NCI-H1436 (cell line): ENCODE data around the gene TEF.
"Not testable (repeated sequence)": the region's sequence is repeated elsewhere in the genome, so short reads cannot be mapped to it uniquely, and the experiment has no call there.

Experiments used
- DNase-seq: peaks from one replicate; lab custom pipeline; 2025; lab: John Stamatoyannopoulos, UW

The TEF gene

DNA sequence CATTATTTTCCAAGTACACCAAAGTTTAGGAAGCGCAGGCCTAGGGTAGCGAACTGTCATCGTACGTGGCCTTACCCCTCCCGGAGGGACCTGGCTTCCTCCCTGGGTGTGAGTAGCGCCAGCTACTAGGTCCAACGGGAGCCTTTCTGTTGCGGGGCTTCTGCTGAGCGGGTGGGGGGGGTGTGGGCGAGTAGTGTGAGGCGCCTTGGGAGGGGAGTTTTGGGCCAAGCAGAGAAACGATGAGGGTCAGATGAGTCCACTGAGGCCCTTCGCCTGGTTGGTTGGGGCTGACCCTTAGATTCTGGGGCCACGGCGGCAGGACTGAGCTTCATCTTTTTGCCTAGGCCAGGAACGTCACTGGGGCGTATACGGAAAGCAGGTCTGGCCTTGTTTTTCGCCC, 868 bp downstream of the TEF start:
- no peak for DNase-seq

DNA sequence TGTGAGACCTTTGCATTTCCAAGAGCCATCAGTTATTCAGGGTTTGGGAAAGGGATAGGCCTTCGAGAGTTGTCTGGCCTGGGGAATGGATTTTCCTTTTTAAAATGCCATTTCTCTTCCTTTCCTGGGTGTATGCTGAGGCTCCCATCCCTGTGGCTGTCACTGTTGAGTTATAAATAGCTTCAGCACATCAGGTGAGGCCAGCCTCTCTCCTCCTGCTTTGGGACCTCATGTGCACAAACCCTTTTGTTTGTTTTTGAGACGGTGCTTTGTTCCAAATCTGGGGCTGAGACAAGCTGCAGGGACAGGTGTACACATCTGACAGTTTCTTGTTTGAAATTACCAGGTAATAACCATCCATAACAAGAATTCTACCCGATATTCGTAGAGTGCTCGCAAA, 1.3 kb downstream of the TEF start:
- no peak for DNase-seq

DNA sequence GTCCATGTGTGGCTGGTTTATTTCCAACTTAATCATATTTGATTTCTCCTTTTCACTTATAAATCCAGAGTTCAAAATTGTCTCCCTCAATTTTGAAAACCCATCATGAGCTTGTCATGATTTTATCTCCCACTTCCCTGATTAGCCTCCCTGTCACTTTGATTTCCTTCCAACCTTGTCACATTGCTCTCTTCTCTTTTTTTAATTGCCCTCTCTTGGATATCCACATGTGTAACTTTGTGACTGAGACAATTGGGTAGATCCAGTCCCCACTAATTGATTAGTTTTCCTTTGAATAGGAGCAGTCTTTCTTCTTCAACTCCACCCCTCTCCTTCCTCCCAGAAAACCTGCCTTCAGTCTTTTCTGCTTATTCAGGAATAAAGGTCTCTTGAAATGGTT, 2.4 kb downstream of the TEF start:
- DNase-seq, result no peak

DNA sequence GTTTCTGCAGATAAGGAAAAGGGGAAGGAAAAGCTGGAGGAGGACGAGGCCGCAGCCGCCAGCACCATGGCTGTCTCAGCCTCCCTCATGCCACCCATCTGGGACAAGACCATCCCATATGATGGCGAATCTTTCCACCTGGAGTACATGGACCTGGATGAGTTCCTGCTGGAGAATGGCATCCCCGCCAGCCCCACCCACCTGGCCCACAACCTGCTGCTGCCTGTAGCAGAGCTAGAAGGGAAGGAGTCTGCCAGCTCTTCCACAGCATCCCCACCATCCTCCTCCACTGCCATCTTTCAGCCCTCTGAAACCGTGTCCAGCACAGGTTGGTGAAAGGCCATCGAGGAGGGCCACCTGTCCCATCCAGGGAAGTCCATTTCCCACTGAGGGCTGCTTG, 5.6 kb downstream of the TEF start:
- no peak for DNase-seq

DNA sequence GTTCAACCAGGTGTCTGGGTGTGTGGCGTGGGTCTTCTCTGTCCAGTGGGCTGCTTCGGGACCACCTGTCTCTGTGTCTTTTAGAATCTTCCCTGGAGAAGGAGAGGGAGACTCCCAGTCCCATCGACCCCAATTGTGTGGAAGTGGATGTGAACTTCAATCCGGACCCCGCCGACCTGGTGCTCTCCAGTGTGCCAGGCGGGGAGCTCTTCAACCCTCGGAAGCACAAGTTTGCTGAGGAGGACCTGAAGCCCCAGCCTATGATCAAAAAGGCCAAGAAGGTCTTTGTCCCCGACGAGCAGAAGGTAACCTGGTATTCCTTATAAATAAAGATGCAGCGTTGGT, 12.2 kb downstream of the TEF start:
- no peak for DNase-seq

DNA sequence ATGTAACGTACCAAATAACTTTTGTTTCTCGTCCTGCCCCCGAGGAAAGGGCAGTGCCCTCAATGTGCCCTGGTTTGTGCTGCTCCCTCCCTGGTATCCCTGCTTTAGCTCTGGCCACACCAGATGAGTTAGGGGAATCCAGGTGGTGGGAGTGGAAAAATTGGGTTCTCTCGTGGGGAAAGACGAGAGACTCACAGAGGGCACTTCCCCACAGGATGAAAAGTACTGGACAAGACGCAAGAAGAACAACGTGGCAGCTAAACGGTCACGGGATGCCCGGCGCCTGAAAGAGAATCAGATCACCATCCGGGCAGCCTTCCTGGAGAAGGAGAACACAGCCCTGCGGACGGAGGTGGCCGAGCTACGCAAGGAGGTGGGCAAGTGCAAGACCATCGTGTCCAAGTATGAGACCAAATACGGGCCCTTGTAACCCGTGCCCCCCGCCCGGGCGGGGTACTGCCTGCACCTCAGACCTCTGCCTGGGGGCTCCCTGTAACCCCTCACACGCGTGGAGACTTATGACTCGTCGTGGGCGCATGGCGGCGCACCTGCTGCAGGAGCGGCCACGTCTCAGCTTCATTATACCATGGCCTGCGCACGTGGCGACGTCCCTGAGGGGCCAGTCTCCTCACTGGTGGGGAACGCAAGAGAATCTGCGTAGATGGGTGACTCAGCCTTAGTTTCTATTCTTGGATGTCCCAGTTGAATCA, 13.9 kb downstream of the TEF start:
- DNase-seq, result no peak

DNA sequence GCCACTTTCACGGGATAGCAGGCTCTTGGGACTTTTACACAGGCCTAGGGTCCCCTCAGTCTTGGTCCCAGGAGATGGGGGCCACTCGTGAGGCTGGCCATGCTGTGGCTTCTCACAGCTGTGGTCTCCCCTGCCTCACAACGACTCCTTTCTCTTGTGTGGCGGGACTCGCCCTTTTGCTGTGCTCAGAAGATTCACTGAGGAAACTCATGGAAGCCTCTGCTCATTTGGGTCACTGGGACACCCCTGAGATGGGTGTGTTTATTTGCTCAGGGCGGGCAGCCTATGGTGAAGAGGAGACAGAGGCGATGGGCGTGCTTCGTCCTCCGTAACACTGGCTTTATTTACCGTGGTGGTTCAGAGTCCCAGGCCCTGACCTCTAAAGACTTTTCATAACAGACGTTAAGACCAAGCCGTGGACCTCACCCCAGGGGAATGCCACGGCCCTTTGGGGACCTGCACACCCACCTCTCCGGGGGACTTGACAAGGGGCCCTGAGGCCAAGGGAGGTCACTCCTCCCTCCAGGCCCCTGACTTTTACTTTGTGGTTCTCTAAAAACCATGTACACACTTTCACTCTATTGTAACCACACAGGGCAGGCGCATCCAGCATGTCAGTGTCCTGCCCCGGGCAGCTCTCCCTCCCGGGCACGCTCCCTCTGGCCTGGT, 15.5 kb downstream of the TEF start:
- no peak for DNase-seq

DNA sequence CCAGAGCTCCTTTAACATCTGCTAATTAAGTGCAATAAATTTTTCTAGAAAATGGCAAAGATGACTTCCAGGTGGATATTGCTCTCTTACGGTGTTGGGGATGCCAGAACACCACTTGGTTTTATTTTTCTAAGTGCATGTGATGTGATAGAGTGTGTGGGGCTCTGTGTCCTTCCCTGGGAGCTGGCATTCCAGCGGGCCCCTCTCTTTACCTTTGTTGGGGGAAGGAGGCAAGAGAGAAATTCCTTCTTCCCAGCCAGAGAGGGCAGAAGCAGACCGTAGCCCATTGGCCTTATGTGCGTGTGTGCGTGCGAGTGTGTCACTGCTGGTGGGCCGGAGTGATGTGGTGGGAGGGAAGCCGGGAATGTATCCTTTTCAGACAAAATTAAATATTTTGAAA, 17.2 kb downstream of the TEF start:
- DNase-seq, result no peak

DNA sequence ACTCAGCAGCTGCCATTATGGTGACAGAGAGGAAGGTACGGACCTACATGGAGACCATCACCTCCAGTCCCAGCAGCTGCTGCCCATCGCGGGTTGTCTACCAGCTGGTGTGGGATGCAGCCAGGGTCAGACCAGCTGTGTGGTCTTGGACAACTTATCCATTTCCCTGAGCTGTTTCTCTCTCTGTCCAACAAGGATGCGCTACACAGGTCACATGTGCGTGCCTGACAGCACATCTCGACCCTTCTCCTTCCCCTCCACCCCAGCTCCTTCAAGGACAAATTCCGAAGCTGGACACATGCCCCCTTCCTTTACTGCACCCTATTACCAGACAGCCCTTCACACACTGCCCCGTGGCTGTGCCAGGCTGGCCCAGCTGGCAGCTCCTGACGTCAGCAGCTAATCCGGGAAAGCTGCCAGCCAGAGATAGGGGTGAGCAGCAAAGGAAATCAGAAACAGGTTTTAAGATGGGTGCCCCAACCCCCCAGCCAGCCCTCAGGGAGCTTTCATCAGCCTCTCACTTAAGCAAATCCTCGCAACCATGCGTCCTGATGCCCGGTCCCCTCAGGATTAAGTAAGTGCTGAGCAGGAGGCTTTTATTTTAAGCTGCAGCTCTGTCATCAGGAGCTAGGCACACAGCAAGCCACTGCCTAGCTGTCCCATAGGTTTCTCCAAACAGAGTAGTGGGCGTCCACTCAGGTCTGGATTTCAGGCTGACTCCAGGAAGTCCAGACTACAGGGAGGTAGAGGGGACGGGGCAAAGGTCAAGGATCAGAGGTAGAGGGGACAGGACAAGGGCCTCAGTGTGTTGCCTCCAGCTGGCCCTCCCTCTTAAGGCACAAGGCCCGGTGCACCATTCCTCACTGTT, 20.3 kb downstream of the TEF start:
- DNase-seq, result peak; percentile 69

DNA sequence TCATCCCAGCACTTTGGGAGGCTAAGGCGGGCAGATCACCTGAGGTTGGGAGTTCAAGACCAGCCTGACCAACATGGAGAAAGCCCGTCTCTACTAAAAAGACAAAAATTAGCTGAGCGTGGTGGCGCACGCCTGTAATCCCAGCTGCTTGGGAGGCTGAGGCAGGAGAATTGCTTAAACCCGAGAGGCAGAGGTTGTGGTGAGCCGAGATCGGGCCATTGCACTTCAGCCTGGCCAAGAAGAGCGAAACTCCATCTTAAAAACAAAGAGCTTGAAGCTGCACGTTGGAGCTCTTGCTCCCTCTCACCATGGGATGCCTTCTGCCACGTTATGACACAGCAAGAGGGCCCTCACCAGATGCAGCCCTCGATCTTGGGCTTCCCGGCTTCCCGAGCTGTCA, 21.1 kb downstream of the TEF start:
- DNase-seq, result not testable (repeated sequence)

DNA sequence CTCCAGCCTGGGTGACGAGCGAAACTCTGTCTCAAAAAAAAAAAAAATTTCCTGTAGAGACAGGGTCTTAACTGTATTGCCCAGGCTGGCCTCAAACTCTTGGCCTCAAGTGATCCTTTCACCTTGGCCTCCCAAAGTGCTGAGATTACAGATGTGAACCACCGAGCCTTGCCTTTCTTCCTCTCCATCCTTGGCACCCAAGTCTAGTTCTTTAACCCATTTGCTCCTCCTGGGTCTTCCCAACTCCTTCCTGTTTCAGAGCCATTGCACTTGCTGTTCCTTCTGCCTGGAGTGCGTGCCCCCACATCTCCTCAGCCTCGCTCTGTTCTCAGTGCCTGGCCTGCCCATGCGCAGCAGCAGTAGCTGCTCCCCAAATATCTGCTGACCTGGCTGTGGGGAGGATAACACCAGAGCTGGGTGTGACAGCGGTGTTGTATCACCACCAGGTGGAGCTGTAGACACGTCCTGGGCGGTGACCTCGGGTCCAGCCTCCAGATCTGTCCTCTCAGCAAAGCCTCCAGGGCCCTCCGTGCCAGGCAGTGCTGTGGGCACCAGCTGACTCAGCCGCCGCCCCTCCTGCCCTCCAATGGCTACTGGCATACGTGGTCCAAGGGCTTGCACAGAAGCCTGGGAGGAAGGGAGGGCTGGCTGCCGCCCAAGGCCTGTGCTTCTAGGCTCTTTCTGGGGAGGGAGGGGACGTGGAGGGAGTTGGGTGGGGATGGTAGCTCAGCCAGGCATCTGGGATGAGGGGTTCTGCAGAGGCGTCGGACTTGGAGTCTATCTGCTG, 22.0 kb downstream of the TEF start:
- DNase-seq, result peak; percentile 88

DNA sequence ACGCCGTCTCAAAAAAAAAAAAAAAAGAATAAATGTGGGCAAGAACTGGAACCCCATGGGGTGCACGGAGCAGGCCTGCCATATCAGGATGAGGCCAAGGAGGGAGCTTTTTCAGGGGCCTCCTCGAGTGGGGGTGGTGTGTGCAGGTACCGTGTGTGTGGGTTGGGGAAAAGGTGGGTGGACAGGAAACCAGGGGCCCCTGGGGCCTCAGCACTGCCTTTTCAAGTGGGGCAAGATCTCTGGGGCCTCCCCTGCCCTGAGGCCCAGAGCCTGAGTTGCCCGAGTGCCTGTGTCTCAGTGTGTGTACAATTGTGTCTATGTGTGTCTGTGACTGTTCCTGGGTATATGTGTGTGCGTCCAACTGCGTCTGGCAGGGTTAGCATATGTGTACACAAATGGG, 23.8 kb downstream of the TEF start:
- no peak for DNase-seq

DNA sequence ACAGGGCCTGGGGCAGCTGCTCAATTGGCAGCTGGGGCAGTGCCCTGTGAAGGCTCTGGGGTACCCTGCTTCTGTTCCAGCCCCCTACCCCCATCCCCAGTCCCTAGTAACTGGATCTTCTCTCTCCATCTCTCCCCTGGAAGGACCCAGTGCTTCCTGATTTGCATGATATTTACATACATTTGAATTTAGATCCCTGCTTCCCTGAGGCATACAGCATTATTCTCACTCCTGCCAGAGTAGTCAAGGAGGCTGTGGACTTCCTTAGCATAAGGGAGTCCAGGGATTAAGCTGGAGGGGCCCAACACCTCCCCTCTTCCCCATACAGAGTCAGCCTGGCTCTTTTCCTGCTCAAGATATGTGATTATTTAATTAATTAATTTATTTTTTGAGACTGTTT, 24.7 kb downstream of the TEF start:
- DNase-seq, result no peak

DNA sequence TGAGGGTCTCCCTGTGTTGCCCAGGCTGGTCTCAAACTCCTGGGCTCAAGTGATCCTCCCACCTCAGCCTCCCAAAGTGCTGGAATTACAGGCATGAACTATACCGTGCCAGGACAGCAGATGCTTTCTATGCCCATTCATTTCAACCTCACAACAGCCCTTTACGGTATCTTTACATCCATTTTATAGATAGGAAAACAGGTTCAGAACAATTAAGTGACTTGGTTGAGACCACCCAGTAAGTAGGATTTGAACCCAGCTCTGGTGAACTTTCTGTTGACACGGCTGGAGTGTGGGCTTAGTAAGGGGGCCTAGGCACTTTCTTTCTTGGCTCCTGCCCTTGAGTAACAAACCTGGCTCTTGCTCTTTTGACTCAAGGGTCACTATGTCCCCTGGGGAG, 25.7 kb downstream of the TEF start:
- DNase-seq, result no peak

DNA sequence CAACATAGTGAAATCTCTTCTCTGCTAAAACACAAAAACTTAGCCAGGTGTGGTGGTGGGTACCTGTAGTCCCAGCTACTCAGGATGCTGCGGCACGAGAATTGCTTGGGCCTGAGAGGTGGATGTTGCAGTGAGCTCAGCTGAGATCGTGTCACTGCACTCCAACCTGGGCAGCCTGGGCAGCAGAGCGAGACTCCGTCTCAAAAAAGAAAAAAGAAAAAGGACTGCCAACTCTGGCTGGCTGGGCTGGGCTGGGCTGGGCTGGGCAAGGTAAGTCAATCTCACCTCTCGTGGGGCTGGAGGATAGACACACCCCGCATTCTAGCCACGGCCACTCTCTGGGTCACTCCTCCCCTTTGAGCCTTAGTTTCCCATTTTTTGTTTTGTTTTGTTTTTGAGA, 26.9 kb downstream of the TEF start:
- no peak for DNase-seq

DNA sequence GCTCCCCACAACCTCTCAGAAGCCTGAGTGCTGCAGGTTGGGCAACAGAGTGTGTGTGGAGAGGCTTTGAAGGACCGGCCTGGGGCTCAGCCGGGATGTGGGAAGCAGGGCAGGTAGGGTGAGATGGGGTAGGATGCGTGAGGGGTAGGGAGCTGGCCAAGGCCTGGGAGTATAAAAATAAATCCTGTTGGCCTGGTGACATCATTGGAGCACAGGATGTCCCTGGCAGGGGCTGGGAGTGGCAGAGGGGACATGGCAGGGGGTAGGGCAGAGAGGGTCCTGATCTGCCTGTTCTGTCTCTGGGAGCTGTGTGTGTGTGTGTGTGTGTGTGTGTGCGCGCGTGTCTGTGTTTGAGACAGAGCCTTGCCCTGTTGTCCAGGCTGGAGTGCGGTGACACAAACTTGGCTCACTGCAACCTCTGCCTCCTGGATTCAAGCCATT, 28.6 kb downstream of the TEF start:
- DNase-seq, result no peak

DNA sequence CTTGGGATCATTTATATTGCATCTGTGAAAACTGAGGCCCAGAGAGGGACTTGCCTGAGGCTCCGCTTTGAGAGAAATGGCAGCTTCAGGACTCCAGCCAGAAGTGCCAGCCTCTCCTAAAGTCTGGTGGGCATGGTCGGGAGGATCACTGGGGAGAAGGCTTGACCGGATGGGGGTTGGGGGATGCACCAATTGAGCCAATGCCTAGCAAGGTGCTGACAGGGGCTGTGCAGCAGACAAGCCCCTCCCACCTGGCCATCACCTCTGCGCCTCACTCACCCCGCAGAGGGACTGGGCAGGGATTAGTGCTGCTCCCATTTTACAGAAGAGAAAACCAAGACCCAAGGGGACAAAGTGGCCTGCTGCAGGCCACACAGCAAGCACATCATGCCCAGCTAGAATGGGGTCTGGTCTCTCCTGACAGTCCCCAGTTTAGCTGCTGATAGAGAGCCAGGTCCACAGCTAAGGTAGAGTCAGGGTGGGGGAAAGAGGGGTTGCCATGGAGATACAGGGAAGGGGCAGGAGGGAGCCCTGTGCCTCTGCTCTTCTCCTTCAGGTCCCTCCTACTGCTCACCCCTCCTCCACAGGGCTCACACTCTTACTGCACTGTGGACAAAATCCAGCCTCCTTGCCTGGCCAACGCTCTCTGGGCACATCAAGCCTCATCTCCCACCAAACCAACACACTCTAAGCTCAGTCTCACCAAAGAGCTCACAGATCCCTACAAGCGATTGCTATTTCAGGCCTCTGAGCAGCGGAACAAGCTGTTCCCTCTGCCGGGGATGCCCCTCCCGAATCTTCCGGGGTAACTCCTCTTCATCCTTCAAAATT, 29.5 kb downstream of the TEF start:
- no peak for DNase-seq

DNA sequence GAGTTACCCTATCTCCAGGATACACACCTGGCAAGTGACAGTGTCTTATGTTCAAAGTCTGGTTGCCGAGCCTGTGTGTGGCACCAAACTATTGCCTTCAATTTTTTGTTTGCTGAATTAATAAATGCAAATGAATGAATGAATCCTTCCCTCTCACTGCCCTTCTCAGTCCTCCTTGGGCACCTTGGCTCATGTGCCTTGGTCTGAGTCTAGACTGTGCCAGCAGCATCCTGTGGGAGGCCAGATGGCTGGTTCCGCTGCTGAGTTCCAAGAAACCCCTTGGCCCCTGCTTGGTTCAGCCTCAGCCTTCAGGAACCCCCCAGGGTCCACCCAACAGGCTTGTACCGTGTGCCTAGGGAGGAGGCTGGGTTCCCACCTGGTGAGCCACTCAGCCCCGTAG, 33.8 kb downstream of the TEF start:
- DNase-seq, result no peak

DNA sequence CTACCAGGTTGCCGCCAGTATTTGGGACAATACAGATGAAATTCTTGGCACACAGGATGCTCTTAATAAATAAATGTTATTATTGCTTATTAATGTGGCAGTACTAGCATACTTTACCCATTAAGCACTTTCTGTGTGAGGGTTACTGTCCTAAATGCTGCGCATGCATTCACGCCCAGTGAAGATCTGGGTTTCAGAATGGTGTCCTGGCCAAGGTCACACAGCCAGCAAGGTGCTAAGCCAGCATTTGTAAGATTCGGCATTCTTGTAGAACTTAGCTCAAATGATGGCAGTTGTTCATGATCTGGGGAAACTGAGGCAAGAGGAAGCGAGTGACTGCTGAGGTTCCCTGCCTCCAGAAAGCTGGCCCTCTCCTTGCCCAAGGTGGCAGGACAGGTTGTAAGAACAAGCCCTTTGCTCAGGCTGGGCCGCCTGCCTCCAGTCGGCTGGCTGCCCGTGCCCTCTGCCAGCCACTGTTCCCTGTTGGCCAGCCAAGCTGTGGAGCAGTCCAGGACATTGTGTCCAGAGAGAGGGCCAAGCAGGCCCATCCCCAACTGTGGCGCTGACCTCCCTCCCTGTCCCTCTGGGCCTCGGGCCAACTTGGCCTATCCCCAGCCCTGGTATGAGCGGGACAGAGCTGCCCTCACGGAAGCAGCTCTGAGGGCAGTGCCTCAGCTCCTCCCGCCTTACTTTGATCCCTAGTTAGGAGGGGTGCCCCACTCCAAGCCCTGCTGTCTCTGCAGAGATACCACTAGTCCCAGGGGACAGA, 36.1 kb downstream of the TEF start:
- DNase-seq, result no peak

DNA sequence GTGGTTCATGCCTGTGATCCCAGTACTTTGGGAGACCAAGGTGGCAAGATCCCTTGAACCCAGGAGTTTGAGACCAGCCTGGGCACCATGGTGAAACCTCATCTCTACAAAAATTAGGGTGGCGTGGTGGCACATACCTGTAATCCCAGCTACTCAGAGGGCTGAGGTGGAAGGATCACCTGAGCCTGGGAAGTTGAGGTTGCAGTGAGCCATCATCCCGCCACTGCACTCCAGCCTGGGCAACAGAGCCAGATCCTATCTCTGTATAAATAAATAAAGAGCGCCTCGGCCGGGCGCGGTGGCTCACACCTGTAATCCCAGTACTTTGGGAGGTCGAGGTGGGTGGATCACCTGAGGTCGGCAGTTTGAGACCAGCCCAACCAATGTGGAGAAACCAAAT, 37.0 kb downstream of the TEF start:
- no peak for DNase-seq
